HG02678 (cell line): ENCODE measurements around the gene BMAL2.

Experiments
- ATAC-seq: cut with Tn5 transposase; IDR thresholded peaks from one replicate; pipeline ENCODE4 v1.9.1; 2021; ENCODE audit warnings: mild to moderate bottlenecking, moderate library complexity; ENCODE audit not compliant: unreplicated experiment

Gene BMAL2

GRCh38 chr12:27355486-27355885, 22.9 kb downstream of the BMAL2 start:
- ATAC-seq = no peak

DNA sequence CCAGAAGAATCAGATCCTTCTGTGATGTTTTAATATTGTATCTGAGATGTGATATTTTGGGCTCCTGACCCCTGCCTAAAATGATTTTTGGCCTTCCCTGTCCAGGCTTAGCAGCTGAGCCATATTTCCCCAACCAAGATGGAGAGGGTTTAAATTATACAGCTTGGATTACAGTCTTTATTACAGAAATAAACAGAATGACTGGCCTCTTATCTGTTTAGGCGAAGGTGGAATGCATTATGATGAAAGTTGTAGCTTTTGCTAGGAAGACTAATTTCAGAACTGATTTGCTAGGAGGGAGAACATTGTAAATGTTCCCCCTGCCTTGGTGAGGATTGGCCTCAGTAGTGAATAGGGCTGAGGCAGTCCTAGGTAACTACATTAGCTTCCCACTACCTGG, 23.3 kb downstream of the BMAL2 start:
- ATAC-seq = no peak

DNA sequence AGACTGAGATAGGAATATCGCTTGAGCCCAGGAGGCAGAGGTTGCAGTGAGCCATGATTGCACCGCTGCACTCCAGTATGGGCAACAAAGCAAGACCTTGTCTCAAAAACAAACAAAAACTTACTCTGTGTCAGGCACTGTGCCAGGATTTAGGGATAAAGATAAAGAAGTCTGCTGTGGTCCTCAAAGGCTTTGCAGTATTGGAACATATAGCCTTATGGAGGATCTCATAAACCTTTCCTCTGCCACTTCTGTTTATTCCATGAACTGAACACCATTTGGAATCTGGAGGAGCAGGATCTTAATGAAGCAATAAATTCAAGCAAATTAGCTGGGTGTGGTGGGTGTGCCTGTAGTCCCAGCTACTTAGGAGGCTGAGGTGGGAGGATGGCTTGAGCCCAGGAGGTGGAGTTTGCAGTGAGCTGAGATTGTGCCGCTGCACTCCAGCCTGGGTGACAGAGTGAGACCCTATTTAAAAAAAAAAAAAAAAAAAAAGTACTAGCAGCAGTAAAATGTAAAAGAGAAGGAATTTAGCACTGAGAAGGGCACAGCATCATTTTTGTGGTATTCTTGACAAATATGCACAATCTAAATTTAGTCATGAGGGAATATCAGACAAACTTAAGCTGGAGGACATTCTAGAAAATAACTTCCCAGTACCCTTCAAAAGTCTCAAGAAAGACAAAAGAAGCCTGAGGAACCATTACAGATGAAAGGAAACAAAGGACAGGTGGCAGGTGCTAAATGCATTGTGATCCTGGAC, 27.1 kb downstream of the BMAL2 start:
- no peak for ATAC-seq

DNA sequence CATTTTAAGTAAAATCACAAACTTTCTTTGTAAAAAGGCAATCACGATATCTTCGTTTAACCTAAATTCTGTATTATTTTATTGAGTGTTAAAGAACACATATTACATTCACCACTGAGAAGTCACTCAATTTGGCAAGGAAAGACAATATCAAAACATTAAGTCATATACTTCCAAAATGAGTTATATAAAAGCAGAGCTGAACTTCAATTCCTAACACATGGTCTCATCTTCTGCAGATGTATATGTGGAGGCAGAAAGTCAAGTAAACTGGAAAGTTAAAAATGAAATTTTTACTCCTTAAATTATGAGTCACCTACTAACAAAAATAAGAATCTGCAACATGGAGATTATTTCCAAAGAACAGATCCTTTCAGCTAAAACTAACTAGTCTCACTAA, 28.7 kb downstream of the BMAL2 start:
- ATAC-seq = no peak

DNA sequence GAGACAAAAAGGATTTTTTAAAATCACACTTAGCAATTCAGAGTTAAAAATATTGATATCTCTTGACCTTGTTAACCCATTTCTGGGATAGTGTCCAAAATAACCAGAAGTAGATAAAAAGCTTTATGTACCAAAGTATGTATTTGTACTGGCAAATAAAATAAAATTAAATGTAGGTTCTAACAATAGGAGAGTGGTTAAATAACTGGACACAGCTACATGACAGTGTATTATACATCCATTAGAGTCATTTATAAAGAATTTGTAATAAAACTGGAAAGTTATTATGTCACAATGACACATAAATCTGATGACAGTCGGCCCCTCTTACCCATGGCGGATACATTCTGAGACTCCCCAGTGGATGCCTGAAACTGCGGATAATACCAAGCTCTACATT, 34.0 kb downstream of the BMAL2 start:
- ATAC-seq = no peak

DNA sequence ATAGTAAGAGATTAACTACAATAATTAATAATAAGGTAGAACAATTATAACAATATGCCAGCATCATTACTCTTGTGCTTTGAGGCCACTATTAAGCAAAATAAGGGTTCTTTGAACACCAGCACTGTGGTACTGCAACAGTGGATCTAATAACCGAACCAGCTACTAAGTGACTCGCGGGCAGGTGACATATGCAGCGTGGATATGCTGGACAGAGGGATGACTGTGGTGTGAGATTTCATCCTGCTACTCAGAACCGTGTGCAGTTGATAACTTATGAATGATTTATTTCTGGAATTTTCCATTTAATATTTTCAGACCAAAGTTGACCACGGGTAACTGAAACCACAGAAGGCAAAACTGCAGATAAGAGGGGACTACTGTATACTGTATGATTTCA, 34.4 kb downstream of the BMAL2 start:
- ATAC-seq = no peak

DNA sequence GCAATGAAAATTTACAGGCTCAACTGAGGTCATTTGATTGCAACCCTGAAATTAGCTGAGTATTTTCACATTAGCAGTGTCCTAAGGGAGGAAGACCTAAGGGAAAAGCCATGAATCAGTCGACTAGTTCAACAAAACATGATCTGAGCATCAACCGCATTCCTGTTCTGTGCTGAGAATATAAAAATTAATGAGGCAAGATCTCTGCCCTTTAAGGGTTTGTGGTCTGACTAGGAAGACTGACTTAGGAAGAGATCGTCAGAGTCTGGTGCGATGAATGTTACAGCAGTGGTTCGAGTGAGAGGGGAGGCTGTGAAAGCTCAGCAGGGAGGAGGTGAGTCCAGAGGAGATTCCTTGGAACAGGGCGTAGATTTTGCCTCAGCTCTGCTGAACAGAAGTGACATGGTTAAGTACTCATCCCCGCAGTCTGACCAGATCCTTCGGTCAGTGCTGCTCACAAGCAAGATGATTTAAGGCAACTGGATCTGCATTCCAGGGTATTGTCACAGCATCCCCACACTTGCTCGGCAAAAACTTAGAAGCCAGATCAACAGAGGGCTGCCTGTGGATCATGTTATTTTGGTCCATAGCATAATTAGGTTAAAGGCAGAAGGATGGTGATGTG, 49.6 kb downstream of the BMAL2 start:
- no peak for ATAC-seq
